HepG2 (cell line): Measurements from ENCODE around the gene VSIG8. TPM values are rescaled to one million over a fixed set of nuclear protein-coding genes. Genes with fewer than 3 reads are reported as not detected.

Source experiments
- ATAC-seq: fragments of 200-7000 bp; cut with Tn5 transposase; 3 replicates; pipeline ENCODE4 v1.9.1; 2020; ENCODE audit warnings: mild to moderate bottlenecking, moderate library complexity
- BruUV-seq: library from RNA; stranded (reverse); fragments of 400-500 nt; replicated peaks from 2 replicates; lab custom pipeline; 2021; lab: Mats Ljungman, UMichigan
- CTCF ChIA-PET: fragments of 300-600 bp; formaldehyde crosslinking; extraction: SDS; loops from one replicate; lab custom pipeline; 2021; ENCODE audit warnings: low total read pairs, inconsistent platforms, low intra/inter-chr PET ratio; lab: Yijun Ruan, JAX
- POLR2A ChIA-PET: fragments of 350-600 bp; sonication (Branson Sonifier 250); formaldehyde crosslinking; loops from one replicate; lab custom pipeline; 2020; ENCODE audit warnings: antibody characterized with exemption, inconsistent platforms; lab: Yijun Ruan, JAX
- DNase-seq: peaks from one replicate; pipeline ENCODE4 v3.0.0-alpha.2; 2015; ENCODE audit warnings: low spot score
- FAIRE-seq: peaks from 3 replicates; lab custom pipeline; 2011; peaks lifted over from hg19 to GRCh38; lab: Jason Lieb, UNC
- H2AFZ ChIP-seq: one replicate; pipeline ENCODE4 v1.6.1; 2011; ENCODE audit warnings: low read length, inconsistent platforms
- H3K27ac ChIP-seq: fragments of 300-600 bp; 3 replicates; pipeline ENCODE4 v1.8.0; 2011; ENCODE audit warnings: mixed run types, mild to moderate bottlenecking, mixed read lengths, low read length, inconsistent platforms; ENCODE audit not compliant: insufficient read depth; ENCODE audit errors: extremely low read length
- H3K27me3 ChIP-seq, 2 experiments: fragments of 200-600 bp in 1 of 2; 2 replicates in 1 of 2; 3 replicates in 1 of 2; pipeline versions ENCODE4 v1.6.0 to v1.8.0; 2011; ENCODE audit warnings: low read length in 2 of 2, mild to moderate bottlenecking in 2 of 2, moderate library complexity in 2 of 2, inconsistent platforms in 1 of 2; ENCODE audit not compliant: insufficient read depth in 2 of 2, control insufficient read depth in 1 of 2
- H3K36me3 ChIP-seq, 2 experiments: fragments of 200-600 bp in 1 of 2; replicated peaks in 1 of 2; 2 replicates in 1 of 2; 3 replicates in 1 of 2; pipeline versions ENCODE4 v1.5.1 to v1.8.0; 2011; ENCODE audit warnings: low read length in 2 of 2, inconsistent platforms in 1 of 2; ENCODE audit not compliant: insufficient read depth in 2 of 2, control insufficient read depth in 1 of 2
- H3K4me1 ChIP-seq: 2 replicates; pipeline ENCODE4 v1.5.1; 2012; ENCODE audit warnings: low read length, inconsistent platforms; ENCODE audit not compliant: insufficient read depth
- H3K4me2 ChIP-seq: 2 replicates; pipeline ENCODE4 v1.6.0; 2011; ENCODE audit warnings: low read depth, low read length, inconsistent platforms
- H3K4me3 ChIP-seq, 3 experiments: fragments of 200-600 bp in 1 of 3; sonication (generic), shearing (Covaris generic) in 1 of 3; replicated peaks in 1 of 3; 2 replicates each; pipeline ENCODE4 v1.5.1; 2011 to 2016; ENCODE audit warnings: low read length in 3 of 3, inconsistent platforms in 2 of 3, low read depth in 2 of 3, mild to moderate bottlenecking in 2 of 3, control low read depth in 1 of 3, mixed read lengths in 1 of 3; ENCODE audit not compliant: insufficient read depth in 1 of 3
- H3K79me2 ChIP-seq: one replicate; pipeline ENCODE4 v1.6.1; 2011; ENCODE audit warnings: low read length, inconsistent platforms; ENCODE audit not compliant: insufficient read depth
- H3K9ac ChIP-seq: 2 replicates; pipeline ENCODE4 v1.6.0; 2011; ENCODE audit warnings: mild to moderate bottlenecking, low read depth, low read length, inconsistent platforms; ENCODE audit not compliant: insufficient read depth
- H3K9me3 ChIP-seq: 2 replicates; pipeline ENCODE4 v1.5.1; 2012; ENCODE audit warnings: mild to moderate bottlenecking, low read length
- H4K20me1 ChIP-seq: 2 replicates; pipeline ENCODE4 v1.6.0; 2011; ENCODE audit warnings: inconsistent platforms, mild to moderate bottlenecking, low read length, moderate library complexity; ENCODE audit not compliant: insufficient read depth
- PHF21A ChIP-seq: sonication (generic); formaldehyde crosslinking; IDR thresholded peaks from 2 replicates; pipeline ENCODE4 v1.5.0; 2020; ENCODE audit warnings: mild to moderate bottlenecking, missing genetic modification reagents
- RAD21 ChIP-seq: fragments of 450-650 bp; formaldehyde crosslinking; IDR thresholded peaks from 2 replicates; pipeline ENCODE4 v1.5.0; 2020; ENCODE audit warnings: mild to moderate bottlenecking
- SMYD3 ChIP-seq: sonication (generic); formaldehyde crosslinking; IDR thresholded peaks from 2 replicates; pipeline ENCODE4 v1.8.1; 2023; ENCODE audit warnings: mild to moderate bottlenecking, missing genetic modification reagents
- XRCC5 ChIP-seq: fragments of 200-400 bp; formaldehyde crosslinking; optimal IDR thresholded peaks from 2 replicates; pipeline ENCODE3; 2017; ENCODE audit warnings: mild to moderate bottlenecking, low read length
- ZNF263 ChIP-seq: sonication (generic); formaldehyde crosslinking; IDR thresholded peaks from 2 replicates; pipeline ENCODE4 v1.4.0; 2020; ENCODE audit warnings: missing genetic modification reagents
- WGBS: methylation state at CpG from one replicate; pipeline ENCODE4 v1.1.6; 2017; ENCODE audit warnings: low lambda C conversion rate; 5-methylcytosine and 5-hydroxymethylcytosine counted together
- in situ Hi-C: cut with HindIII; loops from 2 replicates; pipeline ENCODE4 v1.10.0; 2017; ENCODE audit warnings: low pct_unique_long_range_greater_than_20kb; ENCODE audit not compliant: extremely low pct_ligation_motif_present
- intact Hi-C: fragments of 100-400 bp; cut with micrococcal nuclease; formaldehyde crosslinking; loops from one replicate; pipeline ENCODE4 v1.10.0; 2022; ENCODE audit not compliant: unreplicated experiment
- polyA plus RNA-seq, 8 experiments: library from polyadenylated mRNA; depleted of rRNA in 3 of 8; stranded (reverse) in 7 of 8; unstranded in 1 of 8; fragments of >200 nt; fragmentation: Illumina TruSeq in 4 of 8; extraction: Trizol in 4 of 8; gene quantifications; 2 replicates each; pipeline versions ENCODE4 v1.2.1 to v1.2.3, GENCODE V29; 2011 to 2016; ENCODE audit warnings: low read depth in 4 of 8, missing spikeins in 1 of 8, mixed read lengths in 1 of 8; ENCODE audit not compliant: insufficient read depth in 1 of 8
- total RNA-seq, 5 experiments: library from RNA; depleted of rRNA; stranded (reverse); fragments of >200 nt; fragmentation: Illumina TruSeq; extraction: Trizol; gene quantifications; 2 replicates each; pipeline ENCODE4 v1.2.3, GENCODE V29; 2016; ENCODE audit warnings: low read depth in 1 of 5
- TF ChIP-seq, protein P1 (sequence below): sonication (generic); formaldehyde crosslinking; IDR thresholded peaks from 2 replicates; pipeline ENCODE4 v1.5.1; 2020; ENCODE audit warnings: mild to moderate bottlenecking, moderate library complexity, missing genetic modification reagents
- TF ChIP-seq, protein P2 (sequence below): IDR thresholded peaks from 2 replicates; pipeline ENCODE4 v1.6.1; 2016; ENCODE audit warnings: low read depth, control low read depth
- TF ChIP-seq, protein P3 (sequence below): IDR thresholded peaks from 2 replicates; pipeline ENCODE4 v1.6.1; 2016; ENCODE audit warnings: mild to moderate bottlenecking
- TF ChIP-seq, protein P4 (sequence below): sonication (generic); formaldehyde crosslinking; IDR thresholded peaks from 2 replicates; pipeline ENCODE4 v1.5.1; 2020; ENCODE audit warnings: missing genetic modification reagents, mild to moderate bottlenecking, borderline replicate concordance

The VSIG8 gene
- total and polyA plus RNA-seq, 2 of the 13 experiments (the other 11 are each of a cell fraction or from before 2014, with no cell fraction given), result not detected

DNA sequence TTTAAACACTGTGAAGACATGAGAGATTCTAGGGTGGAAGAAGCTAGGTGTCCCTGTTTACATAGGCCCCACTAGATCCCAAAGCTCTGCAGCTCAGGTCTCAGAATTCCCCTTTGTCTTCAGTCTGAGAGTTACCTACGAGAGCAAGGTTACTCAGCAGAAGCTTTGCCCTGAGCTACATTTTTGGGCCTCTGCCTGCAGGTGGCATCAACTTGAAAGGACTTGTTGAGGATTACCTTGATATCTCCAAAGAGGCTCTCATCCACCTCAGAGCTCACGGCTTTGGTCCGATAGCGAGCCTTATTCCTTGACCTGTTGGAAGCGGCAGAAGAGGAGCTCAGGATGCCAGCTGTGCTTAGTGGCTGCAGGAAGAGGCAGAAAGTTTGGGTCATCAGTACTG lies 30.5 kb upstream of the VSIG8 start:
- in situ Hi-C loops, result loop anchor here (5.0 kb wide), 1 partner anchor 96 kb away; no protein-coding TSS in a partner anchor
- no peak for DNase-seq
- Histone ChIP-seq H3K9ac (no peak overlapping the region), H3K9me3 (no peaks in the 10 kb centered on the region), H3K36me3 (no peaks in the 10 kb centered on the region), H3K79me2 (no peaks in the 10 kb centered on the region), H3K27me3 (peaks cover 0 to 3% of the 10 kb centered on the region in 2 experiments; a peak in 1 of 5 replicates), H3K4me3 (no peak overlapping the region), H2AFZ (no peak overlapping the region), H3K27ac (no peak overlapping the region), H3K4me2 (no peak overlapping the region), H3K4me1 (no peaks in the 10 kb centered on the region), H4K20me1 (no peaks in the 10 kb centered on the region)
- ATAC-seq, result no peak
- POLR2A ChIA-PET, result no interaction called here
- TF ChIP-seq, protein P1, sequence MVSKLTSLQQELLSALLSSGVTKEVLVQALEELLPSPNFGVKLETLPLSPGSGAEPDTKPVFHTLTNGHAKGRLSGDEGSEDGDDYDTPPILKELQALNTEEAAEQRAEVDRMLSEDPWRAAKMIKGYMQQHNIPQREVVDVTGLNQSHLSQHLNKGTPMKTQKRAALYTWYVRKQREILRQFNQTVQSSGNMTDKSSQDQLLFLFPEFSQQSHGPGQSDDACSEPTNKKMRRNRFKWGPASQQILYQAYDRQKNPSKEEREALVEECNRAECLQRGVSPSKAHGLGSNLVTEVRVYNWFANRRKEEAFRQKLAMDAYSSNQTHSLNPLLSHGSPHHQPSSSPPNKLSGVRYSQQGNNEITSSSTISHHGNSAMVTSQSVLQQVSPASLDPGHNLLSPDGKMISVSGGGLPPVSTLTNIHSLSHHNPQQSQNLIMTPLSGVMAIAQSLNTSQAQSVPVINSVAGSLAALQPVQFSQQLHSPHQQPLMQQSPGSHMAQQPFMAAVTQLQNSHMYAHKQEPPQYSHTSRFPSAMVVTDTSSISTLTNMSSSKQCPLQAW (CRISPR knock-in tag), result no peak
- BruUV-seq, result no TSS peak
- CTCF ChIA-PET, result interaction anchor here (1.3 kb wide), 1 partner anchor 43 kb away, joined by 3 read pairs; no protein-coding TSS in a partner anchor
- whole genome bisulfite sequencing, result 36% methylated on average over 5 of the region's 5 CpGs
- intact Hi-C loops, result no loop called here
- FAIRE-seq, result no peak

DNA sequence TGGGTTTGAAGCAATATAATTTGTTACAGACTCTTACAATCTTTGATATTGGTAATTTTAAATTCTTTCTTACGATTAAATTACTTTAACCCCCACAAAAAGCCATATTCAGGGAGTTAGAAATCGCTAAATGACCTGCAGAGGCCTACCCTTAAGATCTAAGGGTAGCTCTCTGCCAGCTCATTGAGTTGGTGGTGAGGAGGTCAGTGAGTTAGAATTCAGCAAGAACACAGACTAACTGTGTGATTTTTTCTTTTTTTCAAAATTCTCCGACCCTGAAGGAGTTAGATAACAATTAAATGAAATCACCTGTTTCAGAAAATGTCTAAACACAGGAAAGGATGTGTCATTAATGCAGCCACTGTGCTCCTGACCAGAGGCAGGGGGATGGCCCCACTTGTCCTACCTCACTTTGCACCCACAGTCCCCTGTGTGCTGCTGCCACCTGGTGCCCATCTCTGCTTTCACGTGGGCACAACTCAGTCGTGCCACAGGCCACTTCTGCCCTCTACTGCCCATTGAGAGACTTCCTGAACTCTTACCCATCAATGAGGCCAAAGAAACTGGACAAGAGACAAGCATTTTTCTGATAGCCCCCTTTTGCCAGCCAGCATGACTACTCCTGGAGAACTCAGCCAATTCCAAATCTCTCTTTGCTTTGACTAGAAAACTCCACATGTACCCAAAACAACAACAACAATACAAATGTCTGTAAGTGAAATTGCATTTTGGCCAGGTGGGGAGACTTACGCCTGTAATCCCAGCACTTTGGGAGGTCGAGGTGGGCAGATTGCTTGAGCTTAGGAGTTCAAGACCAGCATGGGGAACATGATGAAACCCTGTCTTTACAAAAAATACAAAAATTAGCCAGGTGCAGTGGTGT lies 29.1 kb upstream of the VSIG8 start:
- Histone ChIP-seq H3K79me2 (no peaks in the 10 kb centered on the region), H3K4me2 (no peak overlapping the region), H3K9ac (no peak overlapping the region), H3K9me3 (no peaks in the 10 kb centered on the region), H2AFZ (no peak overlapping the region), H4K20me1 (no peaks in the 10 kb centered on the region), H3K4me1 (no peaks in the 10 kb centered on the region), H3K27me3 (peaks cover 0 to 3% of the 10 kb centered on the region in 2 experiments; a peak in 1 of 5 replicates), H3K27ac (no peak overlapping the region), H3K36me3 (no peaks in the 10 kb centered on the region), H3K4me3 (no peak overlapping the region)
- intact Hi-C loops (loop anchor here (1.0 kb wide), 3 partner anchors 88 to 111 kb away; partner anchors contain the start of gene DUSP23), in situ Hi-C loops (loop anchor here (5.0 kb wide), 1 partner anchor 94 kb away; no protein-coding TSS in a partner anchor)
- ATAC-seq, result peak; percentile 97
- peak; percentile 65 for DNase-seq
- FAIRE-seq, result no peak
- WGBS, result 14% methylated on average over 7 of the region's 7 CpGs
- ChIA-PET POLR2A (no interaction called here), CTCF (interaction anchor here (1.2 to 2.0 kb wide), 4 partner anchors 45 to 731 kb away, joined by 3 to 28 read pairs (median 6); partner anchors contain the start of gene DUSP23)
- no TSS peak for BruUV-seq
- TF ChIP-seq SMYD3 (CRISPR knock-in tag) (no peak), RAD21 (CRISPR knock-in tag) (peak; percentile 82), PHF21A (CRISPR knock-in tag) (no peak), XRCC5 (peak; percentile 48), ZNF263 (CRISPR knock-in tag) (no peak)
- TF ChIP-seq, protein P2, sequence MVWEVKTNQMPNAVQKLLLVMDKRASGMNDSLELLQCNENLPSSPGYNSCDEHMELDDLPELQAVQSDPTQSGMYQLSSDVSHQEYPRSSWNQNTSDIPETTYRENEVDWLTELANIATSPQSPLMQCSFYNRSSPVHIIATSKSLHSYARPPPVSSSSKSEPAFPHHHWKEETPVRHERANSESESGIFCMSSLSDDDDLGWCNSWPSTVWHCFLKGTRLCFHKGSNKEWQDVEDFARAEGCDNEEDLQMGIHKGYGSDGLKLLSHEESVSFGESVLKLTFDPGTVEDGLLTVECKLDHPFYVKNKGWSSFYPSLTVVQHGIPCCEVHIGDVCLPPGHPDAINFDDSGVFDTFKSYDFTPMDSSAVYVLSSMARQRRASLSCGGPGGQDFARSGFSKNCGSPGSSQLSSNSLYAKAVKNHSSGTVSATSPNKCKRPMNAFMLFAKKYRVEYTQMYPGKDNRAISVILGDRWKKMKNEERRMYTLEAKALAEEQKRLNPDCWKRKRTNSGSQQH (CRISPR knock-in tag), result no peak
- TF ChIP-seq, protein P3, sequence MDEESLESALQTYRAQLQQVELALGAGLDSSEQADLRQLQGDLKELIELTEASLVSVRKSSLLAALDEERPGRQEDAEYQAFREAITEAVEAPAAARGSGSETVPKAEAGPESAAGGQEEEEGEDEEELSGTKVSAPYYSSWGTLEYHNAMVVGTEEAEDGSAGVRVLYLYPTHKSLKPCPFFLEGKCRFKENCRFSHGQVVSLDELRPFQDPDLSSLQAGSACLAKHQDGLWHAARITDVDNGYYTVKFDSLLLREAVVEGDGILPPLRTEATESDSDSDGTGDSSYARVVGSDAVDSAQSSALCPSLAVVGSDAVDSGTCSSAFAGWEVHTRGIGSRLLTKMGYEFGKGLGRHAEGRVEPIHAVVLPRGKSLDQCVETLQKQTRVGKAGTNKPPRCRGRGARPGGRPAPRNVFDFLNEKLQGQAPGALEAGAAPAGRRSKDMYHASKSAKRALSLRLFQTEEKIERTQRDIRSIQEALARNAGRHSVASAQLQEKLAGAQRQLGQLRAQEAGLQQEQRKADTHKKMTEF, result no peak
- TF ChIP-seq, protein P4, sequence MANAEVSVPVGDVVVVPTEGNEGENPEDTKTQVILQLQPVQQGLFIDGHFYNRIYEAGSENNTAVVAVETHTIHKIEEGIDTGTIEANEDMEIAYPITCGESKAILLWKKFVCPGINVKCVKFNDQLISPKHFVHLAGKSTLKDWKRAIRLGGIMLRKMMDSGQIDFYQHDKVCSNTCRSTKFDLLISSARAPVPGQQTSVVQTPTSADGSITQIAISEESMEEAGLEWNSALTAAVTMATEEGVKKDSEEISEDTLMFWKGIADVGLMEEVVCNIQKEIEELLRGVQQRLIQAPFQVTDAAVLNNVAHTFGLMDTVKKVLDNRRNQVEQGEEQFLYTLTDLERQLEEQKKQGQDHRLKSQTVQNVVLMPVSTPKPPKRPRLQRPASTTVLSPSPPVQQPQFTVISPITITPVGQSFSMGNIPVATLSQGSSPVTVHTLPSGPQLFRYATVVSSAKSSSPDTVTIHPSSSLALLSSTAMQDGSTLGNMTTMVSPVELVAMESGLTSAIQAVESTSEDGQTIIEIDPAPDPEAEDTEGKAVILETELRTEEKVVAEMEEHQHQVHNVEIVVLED (CRISPR knock-in tag), result no peak
